Activated T-cell treated with anti-CD3 and anti-CD28 coated beads, Interleukin-2, amount 50 U/mL, for 48 hours (primary cell): ENCODE data around the gene LSM11.
"Not testable (repeated sequence)": the region's sequence is repeated elsewhere in the genome, so short reads cannot be mapped to it uniquely, and the experiment has no call there.

Source experiments
- DNase-seq, 2 experiments: peaks; one replicate each; pipeline ENCODE4 v3.0.0-alpha.2; 2020

LSM11 gene

DNA sequence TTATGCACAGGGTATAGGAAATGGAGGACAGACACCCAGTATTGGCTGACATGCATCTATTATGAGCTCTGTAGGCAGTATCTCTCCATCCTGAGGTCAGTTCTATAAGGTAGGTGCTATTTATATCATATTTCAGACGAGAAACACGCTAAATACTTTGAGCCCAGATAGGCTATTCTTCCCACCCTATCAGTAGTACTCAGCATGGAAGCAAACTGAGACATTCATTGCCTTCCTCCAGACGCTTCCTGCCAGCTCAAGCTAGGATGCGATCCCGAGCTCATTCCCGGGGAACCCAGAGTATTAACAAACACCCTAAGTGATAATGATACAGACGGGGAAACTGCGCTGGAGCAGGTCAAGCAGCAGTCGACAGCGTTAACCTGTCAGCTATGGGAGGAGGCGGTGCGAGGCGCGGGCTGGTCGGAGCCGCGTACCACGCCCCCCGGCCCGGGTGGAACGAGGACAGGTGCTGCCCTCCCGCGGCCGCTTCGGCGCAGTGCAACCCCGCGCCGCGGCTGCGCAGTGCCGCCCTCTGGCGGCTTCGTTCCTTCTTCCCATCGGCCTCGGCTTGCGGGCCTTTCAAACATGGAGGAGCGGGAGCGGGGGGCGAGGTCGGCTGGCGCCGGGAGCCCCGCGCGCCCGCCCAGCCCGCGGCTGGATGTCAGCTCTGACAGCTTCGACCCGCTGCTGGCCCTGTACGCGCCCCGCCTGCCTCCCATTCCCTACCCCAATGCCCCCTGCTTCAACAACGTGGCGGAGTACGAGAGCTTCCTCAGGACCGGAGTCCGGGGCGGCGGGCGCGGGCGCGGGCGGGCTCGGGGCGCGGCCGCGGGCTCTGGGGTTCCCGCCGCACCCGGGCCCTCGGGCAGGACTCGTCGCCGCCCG lies at the start of gene LSM11:
Gene LSM11 (plus strand): TSS at position 550 of the 888 bp plus-strand sequence. CDS start 39 bp downstream, at position 589.
- peak; percentile 96 to 98 for DNase-seq

DNA sequence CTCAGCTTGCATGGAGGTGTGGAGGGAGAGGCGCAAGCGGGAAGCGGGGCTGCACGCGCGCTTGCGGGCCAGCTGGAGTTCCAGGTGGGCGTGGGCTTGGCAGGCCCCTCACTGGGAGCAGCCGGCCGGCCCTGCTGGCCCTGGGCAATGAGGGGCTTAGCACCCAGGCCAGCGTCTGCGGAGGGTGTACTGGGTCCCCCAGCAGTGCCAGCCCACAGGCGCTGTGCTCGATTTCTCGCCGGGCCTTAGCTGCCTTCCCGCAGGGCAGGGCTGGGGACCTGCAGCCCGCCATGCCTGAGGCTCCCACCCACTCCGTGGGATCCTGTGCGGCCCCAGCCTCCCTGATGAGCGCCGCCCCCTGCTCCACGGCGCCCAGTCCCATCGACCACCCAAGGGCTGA lies 49.7 kb upstream of the LSM11 start:
- DNase-seq, result not testable (repeated sequence)

DNA sequence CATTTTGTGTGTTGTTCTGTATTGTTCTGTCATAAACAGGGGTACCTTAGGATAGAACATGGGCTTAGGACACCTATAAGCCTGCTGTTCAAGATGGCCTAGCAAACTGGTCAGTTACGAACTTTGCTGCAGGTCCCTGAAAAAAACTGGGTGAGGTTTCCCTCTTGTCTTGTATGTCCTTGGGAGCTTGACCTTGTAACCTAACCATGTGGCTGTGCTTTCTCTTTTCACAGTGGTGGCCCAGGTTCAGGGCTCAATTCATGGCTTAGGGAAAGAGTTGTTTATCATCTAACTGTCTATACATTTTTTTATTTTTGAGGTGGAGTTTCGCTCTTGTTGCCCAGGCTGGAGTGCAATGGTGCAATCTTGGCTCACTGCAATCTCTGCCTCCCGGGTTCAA lies 47.4 kb upstream of the LSM11 start:
- not testable (repeated sequence) for DNase-seq

DNA sequence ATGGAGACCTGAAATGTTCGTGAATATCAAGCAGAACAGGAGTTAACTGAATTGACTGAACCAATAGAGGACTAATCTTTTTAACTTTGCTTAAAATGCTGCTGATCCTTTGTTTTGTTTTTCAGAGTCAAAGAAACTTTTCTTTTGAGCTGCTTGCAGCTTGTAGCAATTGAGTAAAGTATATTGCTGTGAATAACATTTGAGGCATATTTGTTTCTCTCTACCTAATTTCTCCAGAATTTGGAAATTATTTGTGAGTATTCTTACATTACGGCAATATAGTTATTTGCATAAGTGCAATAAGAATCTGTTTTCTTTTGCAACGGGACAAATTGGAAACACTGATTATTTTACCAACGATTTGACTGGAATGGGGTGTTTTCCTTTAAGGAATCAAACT lies 44.8 kb upstream of the LSM11 start:
- not testable (repeated sequence) for DNase-seq

DNA sequence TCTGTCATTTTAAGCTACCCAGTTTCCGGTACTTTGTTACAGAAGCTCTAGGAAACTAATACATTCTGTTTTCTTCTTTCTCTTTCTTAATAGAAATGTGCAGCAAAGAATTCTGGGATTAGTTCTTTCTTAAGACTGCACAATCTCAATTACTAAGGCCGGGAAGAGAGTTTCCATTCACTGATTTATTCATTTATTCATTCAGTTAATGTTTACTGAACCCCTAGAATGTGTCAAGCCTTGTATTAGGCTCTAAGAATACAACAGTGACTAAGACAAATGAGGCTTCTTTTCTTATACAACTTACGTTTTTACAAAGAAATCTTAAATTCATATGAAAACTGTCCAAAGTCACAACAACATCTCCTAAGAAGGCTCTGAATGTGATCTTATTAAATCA lies 39.8 kb upstream of the LSM11 start:
- DNase-seq, result no peak

DNA sequence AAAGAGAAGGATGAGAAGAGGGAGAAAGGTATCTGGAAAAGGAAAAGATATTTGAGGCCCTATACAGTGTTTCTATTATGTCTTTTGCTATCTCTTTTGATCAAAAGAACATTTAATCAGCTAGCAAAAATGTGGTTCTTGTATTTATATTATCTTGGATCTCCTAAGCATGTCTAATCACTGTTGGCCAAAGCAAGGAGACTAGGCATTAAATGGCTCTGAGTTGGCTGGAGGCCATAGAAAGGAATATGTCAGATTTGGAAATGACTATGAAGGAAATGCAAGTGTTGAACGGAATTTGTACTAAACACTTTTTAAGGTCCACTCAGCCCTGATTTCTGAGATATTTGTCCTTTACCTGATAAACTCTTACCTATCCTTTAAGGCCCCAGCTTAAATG lies 34.6 kb upstream of the LSM11 start:
- DNase-seq, result no peak

DNA sequence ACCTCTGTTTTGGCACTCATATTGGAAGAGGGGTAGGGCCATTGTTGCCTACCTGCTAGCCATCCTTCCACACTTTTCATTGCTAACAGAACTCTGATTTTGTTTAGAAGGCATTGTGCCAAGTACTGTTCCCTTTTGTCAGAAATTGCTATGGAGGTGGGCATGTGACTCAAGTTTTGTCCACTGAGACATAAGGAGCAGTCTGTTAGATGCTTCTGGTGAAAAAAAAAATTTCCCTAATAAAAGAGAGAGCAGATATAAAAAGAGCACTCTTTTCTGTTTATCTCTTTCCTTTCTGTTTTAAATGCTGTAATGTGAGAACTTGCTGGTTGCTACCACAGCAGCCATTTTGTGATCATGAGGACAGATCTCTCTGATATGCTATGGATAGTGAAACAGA lies 34.2 kb upstream of the LSM11 start:
- no peak for DNase-seq

DNA sequence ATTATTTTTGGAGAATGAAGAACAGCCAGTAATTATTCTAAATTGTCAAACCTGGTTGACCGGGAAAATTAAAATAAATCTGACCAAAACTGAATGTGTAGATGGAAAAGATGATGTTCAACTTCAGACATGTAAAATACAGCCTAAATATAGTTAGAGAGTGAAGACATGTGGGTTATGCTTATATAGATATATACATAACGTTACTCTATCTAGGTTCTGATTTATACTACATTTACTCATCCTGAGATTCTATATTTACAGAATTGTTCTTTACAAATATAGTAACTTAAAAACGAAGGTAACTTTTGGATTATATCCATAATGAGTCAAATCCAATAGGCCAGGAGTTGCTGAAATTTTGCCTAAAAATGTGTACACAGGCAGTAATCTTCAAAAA lies 33.1 kb upstream of the LSM11 start:
- DNase-seq, result no peak

DNA sequence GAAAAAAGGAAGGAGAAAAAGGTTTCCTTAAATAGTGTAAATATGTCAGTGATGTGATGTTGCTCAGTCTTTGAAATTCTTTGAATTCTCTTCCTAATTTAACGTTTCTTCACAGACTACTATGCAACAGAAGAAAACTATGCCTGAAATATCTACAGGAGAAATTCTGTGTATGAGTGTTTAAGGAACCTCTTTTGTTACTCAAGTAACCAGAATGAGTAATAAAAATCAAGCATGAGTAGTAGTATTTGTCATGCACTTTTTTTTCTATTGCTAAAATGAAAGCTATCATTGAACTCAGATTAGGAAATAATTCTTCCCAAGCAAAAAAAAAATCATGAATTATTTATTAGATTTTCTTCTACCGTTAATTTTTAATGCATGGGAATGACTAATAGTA lies 32.6 kb upstream of the LSM11 start:
- DNase-seq, result no peak

DNA sequence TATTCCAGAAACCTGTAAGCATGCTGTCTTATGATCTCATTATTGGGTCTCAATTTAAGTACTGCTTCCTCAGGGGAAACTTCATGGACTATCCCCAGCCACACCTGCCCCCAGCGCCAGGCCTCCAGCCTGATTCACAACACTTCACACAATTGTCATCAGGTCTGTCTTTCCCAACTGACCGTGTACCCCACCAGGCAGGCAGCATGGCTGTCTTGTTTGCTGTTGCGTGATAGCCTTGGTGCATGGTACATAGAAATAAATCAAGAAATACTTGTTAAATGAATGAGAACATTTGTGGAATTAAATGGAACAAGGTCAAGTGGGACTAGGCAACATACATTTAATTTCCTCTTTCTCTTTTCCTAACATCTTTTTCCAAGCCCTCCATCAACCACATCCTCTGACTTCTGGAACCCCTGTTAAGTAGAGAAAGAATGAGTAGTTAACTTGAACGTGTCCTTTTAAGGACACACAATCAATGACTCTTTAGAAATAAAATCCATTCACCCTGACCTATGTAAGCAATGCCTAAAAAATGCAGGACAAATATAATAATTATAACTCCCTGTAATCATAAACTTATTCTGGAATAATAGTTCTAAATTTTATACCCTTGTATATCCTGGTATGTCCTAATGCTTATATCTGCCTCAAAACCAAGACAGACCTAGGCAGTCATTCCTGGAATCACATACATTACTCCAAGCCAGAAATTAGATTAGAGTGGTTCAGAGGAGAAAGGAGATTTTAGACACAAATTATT lies 29.5 kb upstream of the LSM11 start:
- no peak for DNase-seq

DNA sequence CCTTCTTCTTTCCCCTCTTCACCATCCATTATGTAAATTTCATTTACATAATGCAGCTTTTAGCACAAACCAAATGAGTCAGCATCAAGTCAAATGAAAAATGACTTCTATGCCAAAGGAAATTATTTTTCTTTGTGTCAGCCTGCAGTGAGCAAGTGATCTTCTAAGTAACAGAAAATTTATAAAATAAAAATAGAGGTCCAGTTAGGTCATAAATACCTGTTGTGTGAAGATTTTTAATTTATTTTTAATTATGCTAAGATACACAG lies 29.0 kb upstream of the LSM11 start:
- no peak for DNase-seq

DNA sequence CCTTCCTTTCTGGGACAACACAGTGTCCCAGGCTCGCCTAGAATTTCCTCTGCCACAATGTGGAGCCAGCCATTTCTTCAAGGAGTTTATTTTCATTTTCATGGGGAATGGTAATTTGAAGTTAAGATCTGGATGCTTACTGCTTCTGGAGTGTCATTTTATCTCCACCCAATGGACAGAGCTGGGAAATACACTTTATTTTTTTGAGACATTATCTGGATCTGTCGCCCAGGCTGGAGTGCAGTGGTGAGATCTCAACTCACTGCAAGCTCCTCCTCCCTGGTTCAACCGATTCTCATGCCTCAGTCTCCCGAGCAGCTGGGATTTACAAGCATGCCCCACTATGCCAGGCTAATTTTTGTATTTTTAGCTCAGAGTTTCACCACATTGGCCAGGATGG lies 25.0 kb upstream of the LSM11 start:
- peak in 1 of 2 experiments; percentile 26 for DNase-seq

DNA sequence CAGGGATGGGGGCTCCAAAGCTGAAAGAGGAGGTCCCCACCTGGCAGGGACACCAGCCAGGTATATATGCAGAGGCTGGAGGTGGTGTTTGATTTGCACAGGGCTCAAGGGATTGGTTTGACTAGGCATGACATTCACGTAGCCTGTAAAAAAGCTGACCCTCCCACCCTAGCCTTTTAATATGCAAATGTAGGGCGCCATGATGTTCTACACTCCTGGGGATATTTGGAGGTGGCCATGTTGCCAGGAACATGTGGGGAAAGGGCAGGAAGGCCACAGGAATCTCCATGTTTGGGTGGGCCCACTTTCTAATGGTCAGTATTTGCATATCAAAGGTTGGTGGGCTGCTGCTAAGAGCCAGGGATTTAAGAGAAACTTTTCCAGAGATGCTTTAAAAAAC lies 24.3 kb upstream of the LSM11 start:
- no peak for DNase-seq

DNA sequence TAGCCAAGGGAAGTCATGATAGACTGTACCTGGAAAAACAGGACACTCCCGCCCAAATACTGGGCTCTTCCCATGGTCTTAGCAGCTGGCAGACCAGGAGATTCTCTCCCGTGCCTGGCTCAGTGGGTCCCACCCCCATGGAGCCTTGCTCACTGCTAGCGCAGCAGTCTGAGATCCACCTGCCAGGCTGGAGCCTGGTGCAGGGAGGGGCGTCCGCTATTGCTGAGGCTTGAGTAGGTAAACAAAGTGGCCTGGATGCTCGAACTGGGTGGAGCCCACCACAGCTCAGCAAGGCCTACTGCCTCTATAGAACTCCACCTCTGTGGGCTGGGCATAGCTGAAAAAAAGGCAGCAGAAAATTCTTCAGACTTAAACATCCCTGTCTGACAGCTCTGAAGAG lies 22.4 kb upstream of the LSM11 start:
- no peak for DNase-seq

DNA sequence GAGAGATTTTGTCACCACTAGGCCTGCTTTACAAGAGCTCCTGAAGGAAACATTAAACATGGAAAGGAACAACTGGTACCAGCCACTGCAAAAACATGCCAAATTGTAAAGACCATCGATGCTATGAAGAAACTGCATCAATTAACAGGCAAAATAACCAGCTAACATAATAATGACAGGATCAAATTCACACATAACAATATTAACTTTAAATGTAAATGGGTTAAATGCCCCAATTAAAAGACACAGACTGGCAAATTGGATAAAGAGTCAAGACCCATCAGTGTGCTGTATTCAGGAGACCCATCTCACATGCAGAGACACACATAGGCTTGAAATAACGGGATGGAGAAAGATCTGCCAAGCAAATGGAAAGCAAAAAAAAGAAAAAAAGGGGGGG lies 20.6 kb upstream of the LSM11 start:
- not testable (repeated sequence) for DNase-seq

DNA sequence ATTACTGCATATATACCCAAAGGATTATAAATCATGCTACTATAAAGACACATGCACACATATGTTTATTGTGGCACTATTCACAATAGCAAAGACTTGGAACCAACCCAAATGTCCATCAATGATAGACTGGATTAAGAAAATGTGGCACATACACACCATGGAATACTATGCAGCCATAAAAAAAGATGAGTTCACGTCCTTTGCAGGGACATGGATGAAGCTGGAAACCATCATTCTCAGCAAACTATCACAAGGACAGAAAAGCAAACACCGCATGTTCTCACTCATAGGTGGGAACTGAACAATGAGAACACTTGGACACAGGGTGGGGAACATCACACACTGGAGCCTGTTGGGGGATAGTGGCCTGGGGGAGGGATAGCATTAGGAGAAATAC lies 16.9 kb upstream of the LSM11 start:
- not testable (repeated sequence) for DNase-seq

DNA sequence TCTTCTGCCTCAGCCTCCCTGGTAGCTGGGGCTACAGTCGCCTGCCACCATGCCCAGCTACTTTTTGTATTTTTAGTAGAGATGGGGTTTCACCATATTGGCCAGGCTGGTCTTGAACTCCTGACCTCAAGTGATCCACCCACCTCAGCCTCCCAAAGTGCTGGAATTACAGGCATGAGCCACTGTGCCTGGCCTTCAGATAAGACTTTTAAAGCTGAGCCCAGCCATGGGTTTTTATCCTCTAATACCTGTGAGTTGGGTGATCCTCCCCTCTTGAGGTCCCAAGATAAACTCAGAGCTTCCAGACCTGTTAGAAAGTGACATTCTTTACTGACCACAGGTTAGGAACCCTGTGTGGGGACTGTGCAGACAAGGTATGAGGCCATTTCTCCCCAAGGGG lies 15.7 kb upstream of the LSM11 start:
- not testable (repeated sequence) for DNase-seq

DNA sequence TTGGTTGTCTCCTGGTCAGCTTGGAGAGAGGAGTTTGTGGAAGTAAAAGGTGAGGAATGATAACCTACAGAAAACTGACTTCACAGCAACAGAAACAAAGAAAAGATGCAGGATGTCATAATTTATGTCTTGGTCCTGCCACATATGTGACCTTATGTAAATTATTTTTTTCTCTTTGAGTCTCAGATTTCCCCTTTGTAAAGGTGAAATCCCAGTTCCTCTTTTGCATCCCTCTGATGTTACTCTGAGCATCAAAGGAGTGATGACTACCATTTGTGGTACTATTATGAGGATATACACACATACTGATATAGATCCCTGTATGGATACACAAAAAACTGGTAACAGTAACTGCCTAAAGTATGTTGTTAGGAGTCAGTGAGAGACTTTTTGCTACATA lies 13.7 kb upstream of the LSM11 start:
- DNase-seq, result no peak

DNA sequence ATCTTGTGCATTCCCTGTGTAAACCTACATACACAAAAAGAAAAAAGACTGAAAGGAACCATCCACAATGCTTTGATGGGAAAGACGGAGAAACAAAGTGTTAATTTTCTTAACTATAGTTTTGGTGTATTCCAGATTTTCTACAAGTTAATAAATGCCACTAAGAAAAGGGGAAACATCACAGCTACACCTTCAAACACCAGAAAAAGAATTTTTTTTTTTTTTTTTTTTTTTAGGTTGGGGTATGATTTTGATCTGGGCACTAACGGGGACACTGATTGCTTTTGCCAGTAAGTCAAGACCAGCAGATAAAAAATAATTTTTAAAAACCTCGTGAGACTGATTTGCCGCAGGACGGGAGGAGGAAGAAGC lies 12.6 kb upstream of the LSM11 start:
- DNase-seq, result no peak

DNA sequence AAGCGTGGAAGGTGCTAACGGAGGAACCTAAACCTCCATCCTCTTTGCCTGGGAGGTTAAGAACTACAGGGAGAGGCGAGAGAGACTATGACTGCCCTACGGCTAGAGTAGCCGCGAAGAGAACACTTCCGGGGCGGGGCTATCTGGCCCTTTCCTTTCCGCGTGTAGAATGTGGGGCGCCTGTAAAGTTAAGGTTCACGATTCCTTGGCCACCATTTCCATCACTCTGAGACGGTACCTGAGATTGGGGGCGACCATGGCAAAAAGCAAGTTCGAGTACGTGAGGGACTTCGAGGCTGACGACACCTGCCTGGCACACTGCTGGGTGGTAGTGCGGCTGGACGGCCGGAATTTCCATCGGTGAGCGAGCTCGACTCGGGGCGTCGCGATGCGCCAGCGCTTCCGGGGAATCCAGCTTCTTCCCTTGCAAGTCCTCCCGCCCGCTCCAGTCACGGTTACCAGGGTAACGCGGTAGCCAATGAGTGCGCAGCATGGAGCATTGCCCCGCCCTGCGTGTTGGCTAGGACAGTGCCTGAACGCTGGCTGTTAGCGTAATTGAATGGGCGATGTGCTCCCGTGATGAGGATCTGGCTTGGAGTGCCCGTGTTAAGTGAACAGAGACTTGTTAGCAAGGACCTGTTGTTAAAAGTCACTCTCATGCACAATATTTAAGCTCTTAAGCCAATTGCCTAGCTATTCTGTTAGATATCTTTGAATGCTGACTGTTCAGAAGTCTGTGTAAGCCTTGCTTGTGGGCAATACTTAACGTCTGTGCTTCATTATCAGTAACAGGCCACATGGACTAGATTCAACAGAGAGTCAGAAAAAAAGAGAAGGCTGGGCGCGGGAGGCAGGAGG lies 12.0 kb upstream of the LSM11 start, which contains the start of gene THG1L:
Gene THG1L (plus strand): TSS at position 149 of the 858 bp plus-strand sequence. CDS start 21 bp downstream, at position 170.
- peak; percentile 100 for DNase-seq

DNA sequence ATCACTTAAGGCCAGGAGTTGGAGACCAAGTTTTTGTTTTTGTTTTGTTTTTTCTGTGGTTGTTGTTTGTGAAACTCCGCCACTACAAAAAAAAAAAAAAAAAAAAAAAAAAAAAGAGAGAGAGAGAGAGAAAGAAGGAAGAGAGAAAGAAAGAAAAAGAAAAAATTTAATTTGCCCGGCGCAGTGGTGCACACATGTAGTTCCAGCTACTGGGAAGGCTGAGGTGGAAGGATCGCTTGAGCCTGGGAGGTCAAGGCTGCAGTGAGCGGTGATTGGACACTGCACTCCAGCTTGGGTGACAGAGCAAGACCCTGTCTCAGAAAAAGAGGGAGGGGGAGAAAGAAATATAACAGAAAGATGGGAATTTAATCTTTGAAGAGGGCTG lies 11.4 kb upstream of the LSM11 start:
- DNase-seq, result no peak

DNA sequence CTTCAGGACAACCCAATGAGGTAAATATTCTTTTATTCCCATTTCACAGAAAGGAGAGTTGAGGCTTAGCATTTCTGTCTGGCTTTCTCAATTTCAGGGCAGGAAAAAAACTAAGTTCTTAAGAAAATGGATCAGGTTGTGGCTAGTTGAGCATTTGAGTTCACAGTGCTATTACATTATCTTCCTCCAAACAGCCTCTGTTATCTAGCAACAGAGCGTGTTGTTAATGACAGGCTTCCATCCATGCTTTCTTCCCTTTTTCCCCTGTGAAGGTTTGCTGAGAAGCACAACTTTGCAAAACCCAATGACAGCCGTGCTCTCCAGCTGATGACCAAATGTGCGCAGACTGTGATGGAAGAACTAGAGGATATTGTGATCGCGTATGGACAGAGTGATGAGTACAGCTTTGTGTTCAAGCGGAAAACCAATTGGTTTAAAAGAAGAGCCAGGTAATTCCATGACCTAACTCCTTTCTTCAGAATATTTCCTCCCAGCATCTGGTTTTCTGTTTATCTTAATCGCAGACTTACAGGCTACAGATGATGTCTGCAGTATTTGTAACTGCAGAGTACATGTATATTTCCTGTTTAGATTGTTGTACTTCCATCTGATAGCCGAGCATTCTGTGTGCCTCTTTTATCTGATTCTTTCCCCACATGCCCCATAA lies 10.8 kb upstream of the LSM11 start:
- no peak for DNase-seq

DNA sequence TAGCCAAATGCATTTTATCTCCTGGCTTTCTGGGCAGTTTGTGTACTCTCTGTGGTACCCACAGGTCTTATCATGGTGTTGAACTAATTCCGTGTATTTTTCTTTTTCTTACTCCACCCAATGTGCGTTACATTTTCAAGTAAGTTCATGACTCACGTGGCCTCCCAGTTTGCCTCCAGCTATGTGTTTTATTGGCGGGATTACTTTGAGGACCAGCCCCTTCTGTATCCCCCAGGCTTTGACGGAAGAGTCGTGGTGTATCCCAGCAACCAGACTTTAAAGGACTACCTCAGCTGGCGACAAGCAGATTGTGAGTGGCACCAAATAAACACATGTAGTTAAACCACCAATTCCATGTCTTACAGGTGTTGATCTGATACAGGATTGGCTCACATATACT lies 9.1 kb upstream of the LSM11 start:
- DNase-seq, result no peak
